ENCODE results near the gene ADAT3. TPM values are rescaled to one million over a fixed set of nuclear protein-coding genes. Genes with fewer than 3 reads are reported as not detected.

ADAT3 gene
- total RNA-seq, 1 donor: 3.3 TPM

GRCh38 chr19:1910177-1910576, 5.0 kb downstream of the ADAT3 start:
- H3K9me3 ChIP-seq (ENCODE audit: low read depth, low read length): no peaks in the 10 kb centered on the region
- peaks cover 13% of the 10 kb centered on the region for H3K36me3 ChIP-seq (ENCODE audit: insufficient read depth, low read length)
- no peak for TF ChIP-seq CTCF (IDR thresholded peaks at IDR 0.05; ENCODE audit: extremely low read depth, low read depth, low read length)
- H3K79me2 ChIP-seq (ENCODE audit: insufficient read depth, low read length): peaks cover 94% of the 10 kb centered on the region
- H2AFZ ChIP-seq (ENCODE audit: low read length): no peak overlapping the region
- no peak overlapping the region for H3K27ac ChIP-seq (ENCODE audit: low read depth, low read length)
- peaks cover 13% of the 10 kb centered on the region for H3K4me1 ChIP-seq (ENCODE audit: insufficient read depth, low read length)
- peaks cover 42% of the 10 kb centered on the region for H4K20me1 ChIP-seq (ENCODE audit: insufficient read depth, low read length)
- no peaks in the 10 kb centered on the region for H3K27me3 ChIP-seq (ENCODE audit: insufficient read depth, low read length)
- H3K4me3 ChIP-seq (ENCODE audit: insufficient read depth, low read length): no peak overlapping the region
- DNase-seq (ENCODE audit: insufficient read length, low spot score, missing footprints): peak; percentile 77
- no peak overlapping the region for H3K4me2 ChIP-seq (ENCODE audit: insufficient read depth, low read length)

GRCh38 chr19:1911098-1911497, 5.9 kb downstream of the ADAT3 start:
- H3K36me3 ChIP-seq (ENCODE audit: insufficient read depth, low read length): peaks cover 13% of the 10 kb centered on the region
- peaks cover 8% of the 10 kb centered on the region for H3K4me1 ChIP-seq (ENCODE audit: insufficient read depth, low read length)
- H3K4me2 ChIP-seq (ENCODE audit: insufficient read depth, low read length): no peak overlapping the region
- no peak overlapping the region for H3K4me3 ChIP-seq (ENCODE audit: insufficient read depth, low read length)
- H2AFZ ChIP-seq (ENCODE audit: low read length): no peak overlapping the region
- no peak overlapping the region for H3K27ac ChIP-seq (ENCODE audit: low read depth, low read length)
- no peak for TF ChIP-seq CTCF (IDR thresholded peaks at IDR 0.05; ENCODE audit: extremely low read depth, low read depth, low read length)
- peaks cover 91% of the 10 kb centered on the region for H3K79me2 ChIP-seq (ENCODE audit: insufficient read depth, low read length)
- no peaks in the 10 kb centered on the region for H3K9me3 ChIP-seq (ENCODE audit: low read depth, low read length)
- H4K20me1 ChIP-seq (ENCODE audit: insufficient read depth, low read length): peaks cover 42% of the 10 kb centered on the region
- no peaks in the 10 kb centered on the region for H3K27me3 ChIP-seq (ENCODE audit: insufficient read depth, low read length)
- no peak for DNase-seq (ENCODE audit: insufficient read length, low spot score, missing footprints)

- Histone ChIP-seq H3K27ac (ENCODE audit: low read depth, low read length) (no peak overlapping the region), H3K36me3 (ENCODE audit: insufficient read depth, low read length) (peaks cover 13% of the 10 kb centered on the region), H2AFZ (ENCODE audit: low read length) (no peak overlapping the region), H3K27me3 (ENCODE audit: insufficient read depth, low read length) (no peaks in the 10 kb centered on the region), H3K9me3 (ENCODE audit: low read depth, low read length) (no peaks in the 10 kb centered on the region), H4K20me1 (ENCODE audit: insufficient read depth, low read length) (peaks cover 42% of the 10 kb centered on the region), H3K4me2 (ENCODE audit: insufficient read depth, low read length) (no peak overlapping the region), H3K4me3 (ENCODE audit: insufficient read depth, low read length) (no peak overlapping the region), H3K79me2 (ENCODE audit: insufficient read depth, low read length) (peaks cover 84% of the 10 kb centered on the region), H3K4me1 (ENCODE audit: insufficient read depth, low read length) (peaks cover 7% of the 10 kb centered on the region)
- no peak for TF ChIP-seq CTCF (IDR thresholded peaks at IDR 0.05; ENCODE audit: extremely low read depth, low read depth, low read length)
- peak; percentile 0 for DNase-seq (ENCODE audit: insufficient read length, low spot score, missing footprints)
Measured at GRCh38 chr19:1911995-1912394, 6.8 kb downstream of the ADAT3 start.

DNA sequence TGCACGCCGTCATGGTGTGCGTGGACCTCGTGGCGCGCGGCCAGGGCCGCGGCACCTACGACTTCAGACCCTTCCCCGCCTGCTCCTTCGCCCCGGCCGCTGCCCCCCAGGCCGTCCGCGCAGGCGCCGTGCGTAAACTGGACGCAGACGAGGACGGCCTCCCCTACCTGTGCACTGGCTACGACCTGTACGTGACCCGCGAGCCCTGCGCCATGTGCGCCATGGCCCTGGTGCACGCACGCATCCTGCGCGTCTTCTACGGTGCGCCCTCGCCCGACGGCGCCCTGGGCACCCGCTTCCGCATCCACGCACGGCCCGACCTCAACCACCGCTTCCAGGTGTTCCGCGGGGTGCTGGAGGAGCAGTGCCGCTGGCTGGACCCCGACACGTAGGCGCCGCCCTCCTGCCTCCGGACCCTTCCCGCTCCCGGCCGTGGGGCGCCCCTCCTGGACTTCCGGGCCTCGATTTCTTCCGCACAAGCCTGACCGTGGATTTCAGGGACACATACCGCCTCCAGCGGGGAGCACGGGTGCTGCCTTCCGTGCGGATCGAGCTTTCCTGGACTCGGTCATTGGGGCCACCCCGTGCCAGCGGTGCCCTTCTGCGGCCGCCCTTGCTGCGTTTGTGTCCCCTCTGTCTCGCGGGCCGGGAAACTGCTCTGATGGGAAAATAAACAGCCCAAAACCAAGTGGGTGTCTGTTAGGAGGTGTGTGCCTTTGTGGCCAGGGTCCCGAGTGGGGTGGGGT, 7.7 kb downstream of the ADAT3 start:
- Histone ChIP-seq H3K27ac (ENCODE audit: low read depth, low read length) (no peak overlapping the region), H3K9me3 (ENCODE audit: low read depth, low read length) (no peaks in the 10 kb centered on the region), H3K4me2 (ENCODE audit: insufficient read depth, low read length) (no peak overlapping the region), H3K4me1 (ENCODE audit: insufficient read depth, low read length) (peaks cover 7% of the 10 kb centered on the region), H3K79me2 (ENCODE audit: insufficient read depth, low read length) (peaks cover 74% of the 10 kb centered on the region), H2AFZ (ENCODE audit: low read length) (no peak overlapping the region), H3K36me3 (ENCODE audit: insufficient read depth, low read length) (peaks cover 13% of the 10 kb centered on the region), H4K20me1 (ENCODE audit: insufficient read depth, low read length) (peaks cover 40% of the 10 kb centered on the region), H3K27me3 (ENCODE audit: insufficient read depth, low read length) (no peaks in the 10 kb centered on the region), H3K4me3 (ENCODE audit: insufficient read depth, low read length) (no peak overlapping the region)
- TF ChIP-seq CTCF (IDR thresholded peaks at IDR 0.05; ENCODE audit: extremely low read depth, low read depth, low read length): no peak
- DNase-seq (ENCODE audit: insufficient read length, low spot score, missing footprints): peak; percentile 73
